SK-N-SH (cell line): ENCODE data around the gene RELB. TPM values are rescaled to one million over a fixed set of nuclear protein-coding genes. Genes with fewer than 3 reads are reported as not detected.

Source experiments
- CTCF ChIA-PET: fragments of 300-600, 350-600 bp; formaldehyde crosslinking; extraction: SDS; loops from one replicate; lab custom pipeline; 2021; lab: Yijun Ruan, JAX
- POLR2A ChIA-PET: fragments of 350-600 bp; sonication (Branson Sonifier 250); formaldehyde crosslinking; extraction: SDS; loops from one replicate; lab custom pipeline; 2020; ENCODE audit warnings: antibody characterized with exemption, inconsistent platforms; lab: Yijun Ruan, JAX
- DNase-seq: peaks from one replicate; pipeline ENCODE4 v3.0.0; 2012
- H2AFZ ChIP-seq: fragments of 200-600 bp; sonication (generic); 2 replicates; pipeline ENCODE4 v1.8.1; 2016; ENCODE audit warnings: antibody characterized with exemption, mild to moderate bottlenecking, low read depth
- H3F3A ChIP-seq: fragments of 200-600 bp; sonication (generic); replicated peaks from 2 replicates; pipeline ENCODE3; 2016; ENCODE audit warnings: antibody characterized with exemption, mild to moderate bottlenecking; ENCODE audit not compliant: insufficient read depth
- H3K27ac ChIP-seq, 2 experiments: fragments of 200-500 bp in 1 of 2; fragments of 200-600 bp in 1 of 2; sonication (Bioruptor generic) in 1 of 2; sonication (generic), shearing (Covaris generic) in 1 of 2; 2 replicates each; pipeline versions ENCODE4 v1.5.1 to v1.6.1; 2014 to 2016; ENCODE audit warnings: low read depth in 2 of 2, inconsistent platforms in 1 of 2, low read length in 1 of 2, mild to moderate bottlenecking in 1 of 2, mixed read lengths in 1 of 2
- H3K27me3 ChIP-seq: fragments of 200-600 bp; sonication (generic), shearing (Covaris generic); 2 replicates; pipeline ENCODE4 v1.6.1; 2016; ENCODE audit warnings: mixed run types; ENCODE audit not compliant: insufficient read depth
- H3K36me3 ChIP-seq, 2 experiments: fragments of 200-500 bp in 1 of 2; fragments of 200-600 bp in 1 of 2; sonication (Bioruptor generic) in 1 of 2; sonication (generic) in 1 of 2; replicated peaks in 1 of 2; 2 replicates each; pipeline versions ENCODE3 to v1.5.1; 2014 to 2016; ENCODE audit warnings: low read length in 1 of 2, mild to moderate bottlenecking in 1 of 2; ENCODE audit not compliant: insufficient read depth in 2 of 2, control insufficient read depth in 1 of 2
- H3K4me1 ChIP-seq, 2 experiments: fragments of 200-500 bp in 1 of 2; fragments of 200-600 bp in 1 of 2; sonication (Bioruptor generic) in 1 of 2; sonication (generic), shearing (Covaris generic) in 1 of 2; 2 replicates each; pipeline versions ENCODE4 v1.5.1 to v1.6.1; 2014 to 2016; ENCODE audit warnings: low read depth in 1 of 2, low read length in 1 of 2, mixed run types in 1 of 2; ENCODE audit not compliant: insufficient read depth in 2 of 2, control insufficient read depth in 1 of 2
- H3K4me2 ChIP-seq: fragments of 200-600 bp; sonication (generic), shearing (Covaris generic); 2 replicates; pipeline ENCODE4 v1.6.1; 2017; ENCODE audit warnings: mixed run types
- H3K4me3 ChIP-seq, 2 experiments: fragments of 200-500 bp in 1 of 2; fragments of 200-600 bp in 1 of 2; sonication (Bioruptor generic) in 1 of 2; sonication (generic), shearing (Covaris generic) in 1 of 2; 2 replicates each; pipeline versions ENCODE4 v1.5.1 to v1.8.1; 2014 to 2016; ENCODE audit warnings: low read depth in 2 of 2, inconsistent platforms in 1 of 2, low read length in 1 of 2, mild to moderate bottlenecking in 1 of 2, mixed read lengths in 1 of 2, moderate library complexity in 1 of 2
- H3K79me2 ChIP-seq: fragments of 200-600 bp; sonication (generic); 2 replicates; pipeline ENCODE4 v1.8.1; 2017; ENCODE audit warnings: mild to moderate bottlenecking; ENCODE audit not compliant: insufficient read depth
- H3K9ac ChIP-seq: fragments of 200-600 bp; sonication (generic); 2 replicates; pipeline ENCODE4 v1.6.1; 2017; ENCODE audit warnings: mixed run types
- H3K9me2 ChIP-seq: fragments of 200-600 bp; sonication (generic); 2 replicates; pipeline ENCODE4 v1.6.1; 2017; ENCODE audit warnings: mixed run types
- H3K9me3 ChIP-seq: fragments of 200-600 bp; sonication (generic); 2 replicates; pipeline ENCODE4 v1.6.1; 2017; ENCODE audit warnings: mixed run types, mild to moderate bottlenecking, moderate library complexity
- H4K20me1 ChIP-seq: fragments of 200-600 bp; sonication (generic); 2 replicates; pipeline ENCODE4 v1.6.1; 2017; ENCODE audit warnings: mild to moderate bottlenecking, mixed run types; ENCODE audit not compliant: insufficient read depth
- CHD2 ChIP-seq: fragments of 150-350 bp; IDR thresholded peaks from 2 replicates; pipeline ENCODE4 v1.6.1; 2018; ENCODE audit warnings: low read length; ENCODE audit not compliant: partially characterized antibody
- ELF1 ChIP-seq: IDR thresholded peaks from 2 replicates; pipeline ENCODE4 v1.4.0; 2012
- EP300 ChIP-seq, 2 experiments: IDR thresholded peaks; 2 replicates each; pipeline versions ENCODE4 v1.4.0 to v1.6.1; 2012; ENCODE audit warnings: borderline replicate concordance in 1 of 2, low read depth in 1 of 2, low read length in 1 of 2
- EZH2phosphoT487 ChIP-seq: fragments of 200-600 bp; sonication (generic); IDR thresholded peaks from 2 replicates; pipeline ENCODE4 v1.6.1; 2017; ENCODE audit warnings: low read depth, mixed run types, mild to moderate bottlenecking, antibody characterized with exemption, moderate library complexity, borderline replicate concordance
- FOSL2 ChIP-seq: IDR thresholded peaks from 2 replicates; pipeline ENCODE4 v1.4.0; 2012; ENCODE audit warnings: low read depth, mild to moderate bottlenecking, moderate library complexity, borderline replicate concordance
- FOXM1 ChIP-seq: IDR thresholded peaks from 2 replicates; pipeline ENCODE4 v1.4.0; 2012; ENCODE audit warnings: low read depth, mild to moderate bottlenecking
- GABPA ChIP-seq: IDR thresholded peaks from 2 replicates; pipeline ENCODE4 v1.4.0; 2012; ENCODE audit warnings: low read depth, mild to moderate bottlenecking
- GATA2 ChIP-seq: sonication (generic); formaldehyde crosslinking; IDR thresholded peaks from 2 replicates; pipeline ENCODE4 v1.5.0; 2020; ENCODE audit warnings: mild to moderate bottlenecking, missing genetic modification reagents
- JUND ChIP-seq: IDR thresholded peaks from 2 replicates; pipeline ENCODE4 v1.4.0; 2012
- MAX ChIP-seq: IDR thresholded peaks from 2 replicates; pipeline ENCODE4 v1.4.0; 2012; ENCODE audit warnings: low read depth
- NFIC ChIP-seq: IDR thresholded peaks from 2 replicates; pipeline ENCODE4 v1.4.0; 2012; ENCODE audit warnings: borderline replicate concordance
- NRF1 ChIP-seq: IDR thresholded peaks from 2 replicates; pipeline ENCODE4 v1.6.1; 2012; ENCODE audit warnings: low read depth, mild to moderate bottlenecking, low read length
- POLR2AphosphoS5 ChIP-seq: IDR thresholded peaks from 2 replicates; pipeline ENCODE4 v1.6.1; 2012; ENCODE audit warnings: low read depth, low read length
- REST ChIP-seq: IDR thresholded peaks from 2 replicates; pipeline ENCODE4 v1.6.1; 2012; ENCODE audit warnings: mild to moderate bottlenecking, low read depth, low read length, moderate library complexity
- RXRA ChIP-seq: IDR thresholded peaks from 2 replicates; pipeline ENCODE4 v1.4.0; 2012; ENCODE audit warnings: low read depth, mild to moderate bottlenecking, borderline replicate concordance
- SIN3A ChIP-seq: IDR thresholded peaks from 2 replicates; pipeline ENCODE4 v1.6.1; 2012; ENCODE audit warnings: low read depth, mild to moderate bottlenecking, low read length, moderate library complexity, borderline replicate concordance
- TAF1 ChIP-seq: IDR thresholded peaks from 2 replicates; pipeline ENCODE4 v1.6.1; 2012; ENCODE audit warnings: low read depth, mild to moderate bottlenecking, low read length, moderate library complexity, borderline replicate concordance
- USF1 ChIP-seq: IDR thresholded peaks from 2 replicates; pipeline ENCODE4 v1.4.0; 2012; ENCODE audit warnings: low read depth, borderline replicate concordance
- USF2 ChIP-seq: fragments of 150-350 bp; IDR thresholded peaks from 2 replicates; pipeline ENCODE4 v1.6.1; 2017; ENCODE audit warnings: antibody characterized with exemption, low read length, low read depth, borderline replicate concordance
- WGBS: methylation state at CpG from one replicate; pipeline ENCODE4 v1.1.6; 2017; ENCODE audit warnings: low lambda C conversion rate; 5-methylcytosine and 5-hydroxymethylcytosine counted together
- polyA plus RNA-seq, 3 experiments: library from polyadenylated mRNA; depleted of rRNA; stranded (reverse); fragments of >200 nt; gene quantifications; 2 replicates each; pipeline ENCODE4 v1.2.3, GENCODE V29; 2012

The RELB gene
- polyA plus RNA-seq, 1 of the 3 experiments (the other 2 are of a cell fraction): 12.6 TPM

GRCh38 chr19:45068041-45068440 lies 66.8 kb downstream of the RELB start:
- ChIA-PET CTCF (interaction anchor here (5.5 kb wide), 1 partner anchor 9 kb away, joined by 43 read pairs; no protein-coding TSS in a partner anchor), POLR2A (interaction anchor here (0.9 kb wide), 1 partner anchor 9 kb away, joined by 3 read pairs; no protein-coding TSS in a partner anchor)
- H3K27me3 ChIP-seq: no peaks in the 10 kb centered on the region
- no peaks in the 10 kb centered on the region for H3F3A ChIP-seq
- no peak overlapping the region for H2AFZ ChIP-seq
- no peaks in the 10 kb centered on the region for H3K9me3 ChIP-seq
- DNase-seq: peak; percentile 33
- no peaks in the 10 kb centered on the region for H4K20me1 ChIP-seq
- H3K4me3 ChIP-seq: no peak overlapping the region
- TF ChIP-seq TAF1 (no peak), MAX (no peak), NRF1 (no peak), NFIC (no peak), GATA2 (CRISPR knock-in tag) (no peak), REST (no peak), USF1 (no peak), FOSL2 (no peak)
- H3K4me2 ChIP-seq: no peak overlapping the region
- H3K79me2 ChIP-seq: no peaks in the 10 kb centered on the region
- H3K36me3 ChIP-seq: peaks cover 10 to 53% of the 10 kb centered on the region in 2 experiments
- H3K9me2 ChIP-seq: no peaks in the 10 kb centered on the region
- H3K4me1 ChIP-seq: no peaks in the 10 kb centered on the region
- H3K9ac ChIP-seq: no peak overlapping the region
- WGBS: 88% methylated on average over 5 of the region's 10 CpGs
- no peak overlapping the region for H3K27ac ChIP-seq

- H4K20me1 ChIP-seq: no peaks in the 10 kb centered on the region
- DNase-seq: peak; percentile 36
- peaks cover 4 to 48% of the 10 kb centered on the region in 2 experiments for H3K36me3 ChIP-seq
- no peak overlapping the region for H3K4me2 ChIP-seq
- no peaks in the 10 kb centered on the region for H3K9me3 ChIP-seq
- no peak overlapping the region for H3K9ac ChIP-seq
- 89% methylated on average over 13 of the region's 13 CpGs for WGBS
- H3K27ac ChIP-seq: no peak overlapping the region
- ChIA-PET POLR2A (no interaction called here), CTCF (interaction anchor here (5.5 kb wide), 1 partner anchor 10 kb away, joined by 43 read pairs; no protein-coding TSS in a partner anchor)
- H3K4me1 ChIP-seq: no peaks in the 10 kb centered on the region
- no peak overlapping the region for H2AFZ ChIP-seq
- H3K4me3 ChIP-seq: no peak overlapping the region
- no peaks in the 10 kb centered on the region for H3K79me2 ChIP-seq
- no peaks in the 10 kb centered on the region for H3K27me3 ChIP-seq
- H3K9me2 ChIP-seq: no peaks in the 10 kb centered on the region
- H3F3A ChIP-seq: no peaks in the 10 kb centered on the region
- no peak for TF ChIP-seq NRF1
- no peak for TF ChIP-seq JUND
- no peak for TF ChIP-seq EP300 (IDR thresholded peaks at IDR 0.05; ENCODE audit: borderline replicate concordance in 1 of 2, low read depth in 1 of 2, low read length in 1 of 2)
- TF ChIP-seq USF2: no peak
- no peak for TF ChIP-seq GABPA
- TF ChIP-seq USF1: no peak
- TF ChIP-seq POLR2AphosphoS5: no peak
- no peak for TF ChIP-seq ELF1
- TF ChIP-seq SIN3A: no peak
- no peak for TF ChIP-seq TAF1
- TF ChIP-seq FOSL2: no peak
- no peak for TF ChIP-seq NFIC
- no peak for TF ChIP-seq CHD2
- no peak for TF ChIP-seq EZH2phosphoT487
- no peak for TF ChIP-seq MAX
- TF ChIP-seq FOXM1: no peak
- TF ChIP-seq RXRA: no peak
These were observed 67.8 kb downstream of the RELB start for GRCh38 chr19:45069056-45069455.
